ENCODE data around the gene DCLRE1A. TPM values are rescaled to one million over a fixed set of nuclear protein-coding genes. Genes with fewer than 3 reads are reported as not detected.

The DCLRE1A gene
- 13.5 and 13.8 TPM in 2 replicates for total RNA-seq (2014; rRNA removed; shearing (Covaris generic))
- polyA plus RNA-seq (2016; fragmentation: Nextera tagmentation; extraction: Ambion mirVana): 4.3 and 6.1 TPM in 2 replicates
- long read RNA-seq, full-length matches to known transcripts: 1 of 3 reads
- long read RNA-seq, partial matches to known transcripts: 1 of 3 reads
- long read RNA-seq, other reads (novel, unspliced or antisense): 1 of 3 reads

DNA sequence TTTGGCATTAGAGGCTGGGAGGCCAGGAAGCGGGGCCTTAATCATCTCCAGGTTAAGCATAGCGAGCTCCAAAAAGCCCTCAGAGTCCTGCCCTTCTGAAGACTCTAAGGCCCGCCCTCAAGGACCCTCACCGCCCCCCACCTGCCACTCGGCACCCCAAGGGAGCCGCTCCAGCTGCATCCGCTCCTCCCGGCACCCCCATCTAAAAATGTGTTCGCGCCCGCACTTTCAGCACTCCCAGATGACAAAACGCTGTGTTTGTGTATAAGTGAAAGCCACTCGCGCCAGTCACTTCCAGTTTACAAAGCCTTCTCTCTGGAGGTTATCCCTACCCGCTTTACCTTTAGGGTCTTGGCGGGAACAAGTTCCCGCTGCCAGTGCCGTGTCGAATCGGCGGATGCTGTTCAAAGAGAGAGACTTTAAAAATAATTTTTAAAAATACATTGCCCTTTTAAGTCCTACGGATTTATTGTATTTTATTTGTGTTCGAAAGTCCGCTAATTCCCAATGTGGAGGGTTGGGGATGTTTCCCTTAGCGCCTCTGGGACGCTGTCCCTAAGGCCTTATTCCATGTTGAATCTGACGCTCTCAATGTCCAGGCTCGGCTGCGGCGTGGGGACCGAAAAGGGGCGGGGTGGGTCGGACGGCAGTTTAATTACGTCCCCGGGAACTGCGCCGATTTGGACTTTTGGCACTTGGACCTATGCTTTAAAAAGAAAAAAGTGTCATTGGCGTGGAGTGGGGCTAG is at the start of gene DCLRE1A, which contains the start of gene NHLRC2:
Gene DCLRE1A, minus strand, starts transcription at position 70 of the 748 bp plus-strand sequence. CDS start 900 bp downstream, outside the sequence.
Gene NHLRC2, plus strand, starts transcription at position 649 of the 748 bp plus-strand sequence. CDS start 212 bp downstream, outside the sequence.
- Histone ChIP-seq H3K4me2 (peak within 1 kb of the TSS; percentile 86), H2AFZ (peak within 1 kb of the TSS; percentile 76), H3K4me3 (peak within 1 kb of the TSS; percentile 80), H3K27me3 (ENCODE audit: insufficient read depth) (no peaks in the 10 kb centered on the region), H4K20me1 (replicated peaks; ENCODE audit: insufficient read depth) (no peaks in the 10 kb centered on the region), H3F3A (replicated peaks; ENCODE audit: low read depth) (no peaks in the 10 kb centered on the region), H3K9me2 (ENCODE audit: insufficient read depth) (no peaks in the 10 kb centered on the region), H3K27ac (ENCODE audit: low read depth) (peak within 1 kb of the TSS; percentile 98), H3K36me3 (ENCODE audit: insufficient read depth) (peaks cover 7% of the 10 kb centered on the region; the same call in 1 of the 2 replicates), H3K4me1 (ENCODE audit: insufficient read depth) (peaks cover 18% of the 10 kb centered on the region), H3K79me2 (replicated peaks; ENCODE audit: insufficient read depth) (peaks cover 46% of the 10 kb centered on the region)
- peaks cover 10% of the 10 kb centered on the region for H3K27me3 Mint-ChIP-seq (ENCODE audit: insufficient read depth, low read depth, poor library complexity)
- ATAC-seq (peak; percentile 82), DNase-seq (ENCODE audit: low spot score) (peak; percentile 86)
- peak within 1 kb of the TSS; percentile 99 for H3K4me3 Mint-ChIP-seq
- TF ChIP-seq JUNB (IDR thresholded peaks at IDR 0.05; ENCODE audit: unreplicated experiment) (no peak), POLR2AphosphoS5 (IDR thresholded peaks at IDR 0.05; ENCODE audit: low read depth) (peak; percentile 50; the same call in 1 of the 2 replicates), CREB1 (CRISPR knock-in tag; IDR thresholded peaks at IDR 0.05; ENCODE audit: low read depth) (peak; percentile 35; the same call in 1 of the 2 replicates), ETS1 (IDR thresholded peaks at IDR 0.05) (0 out of 2 replicates have a peak, but pooled peaks have one; percentile 9)
- H3K27ac Mint-ChIP-seq: peak within 1 kb of the TSS; percentile 99
- H3K4me1 Mint-ChIP-seq: peaks cover 19% of the 10 kb centered on the region; the same call in 2 of the 3 replicates
- H3K9me3 Mint-ChIP-seq: 0 out of 3 replicates have a peak, but pooled peaks cover 2% of the 10 kb centered on the region
- H3K36me3 Mint-ChIP-seq (ENCODE audit: low read depth): peaks cover 7% of the 10 kb centered on the region; the same call in 2 of the 3 replicates

- no peak for ATAC-seq
- TF ChIP-seq EZH2 (IDR thresholded peaks at IDR 0.05; ENCODE audit: low read depth, unreplicated experiment) (no peak), JUNB (IDR thresholded peaks at IDR 0.05; ENCODE audit: unreplicated experiment) (no peak), EZH2phosphoT487 (IDR thresholded peaks at IDR 0.05; ENCODE audit: unreplicated experiment) (no peak), ZNF331 (CRISPR knock-in tag; IDR thresholded peaks at IDR 0.05; ENCODE audit: low read depth) (no peak), STAT1 (IDR thresholded peaks at IDR 0.05; ENCODE audit: unreplicated experiment) (no peak), CREB1 (CRISPR knock-in tag; IDR thresholded peaks at IDR 0.05; ENCODE audit: low read depth) (no peak), NANOG (IDR thresholded peaks at IDR 0.05; ENCODE audit: borderline replicate concordance) (no peak), CTCF (conservative IDR thresholded peaks at IDR 0.05; ENCODE audit: low read depth in 2 of 2) (no peak), ZNF114 (CRISPR knock-in tag; IDR thresholded peaks at IDR 0.05) (no peak), ETS1 (IDR thresholded peaks at IDR 0.05) (no peak)
Measured at GRCh38 chr10:113899952-113900598, 46.2 kb upstream of the DCLRE1A start.

More at GRCh38 chr10:113899952-113900598, 46.2 kb upstream of the DCLRE1A start:
- Histone ChIP-seq H3F3A (replicated peaks; ENCODE audit: low read depth) (no peaks in the 10 kb centered on the region), H3K79me2 (replicated peaks; ENCODE audit: insufficient read depth) (no peaks in the 10 kb centered on the region), H3K36me3 (ENCODE audit: insufficient read depth) (peaks cover 18% of the 10 kb centered on the region; the same call in 1 of the 2 replicates), H3K27me3 (ENCODE audit: insufficient read depth) (no peaks in the 10 kb centered on the region), H4K20me1 (replicated peaks; ENCODE audit: insufficient read depth) (no peaks in the 10 kb centered on the region), H3K9me2 (ENCODE audit: insufficient read depth) (no peaks in the 10 kb centered on the region; the same call in 1 of the 2 replicates), H3K27ac (ENCODE audit: low read depth) (no peak overlapping the region), H2AFZ (no peak overlapping the region), H3K4me2 (no peak overlapping the region), H3K4me1 (ENCODE audit: insufficient read depth) (no peaks in the 10 kb centered on the region), H3K4me3 (no peak overlapping the region)
- Mint-ChIP-seq H3K27me3 (ENCODE audit: insufficient read depth, low read depth, poor library complexity) (peaks cover 2% of the 10 kb centered on the region), H3K36me3 (ENCODE audit: low read depth) (peaks cover 34% of the 10 kb centered on the region), H3K4me3 (no peak overlapping the region), H3K9me3 (peaks cover 6% of the 10 kb centered on the region; the same call in 1 of the 3 replicates), H3K4me1 (no peaks in the 10 kb centered on the region), H3K27ac (no peak overlapping the region)
- DNase-seq (ENCODE audit: low spot score): no peak

All from GM23338 (cell line).